HG02870 (cell line): ENCODE results near the gene EIF2AK2.

ENCODE experiments used
- ATAC-seq: cut with Tn5 transposase; IDR thresholded peaks from one replicate; pipeline ENCODE4 v1.9.1; 2021; ENCODE audit warnings: mild to moderate bottlenecking, moderate library complexity; ENCODE audit not compliant: unreplicated experiment

Gene EIF2AK2

GRCh38 chr2:37173741-37174140, 17.0 kb upstream of the EIF2AK2 start:
- no peak for ATAC-seq

- no peak for ATAC-seq
Measured at GRCh38 chr2:37171624-37171950, 14.8 kb upstream of the EIF2AK2 start.

GRCh38 chr2:37168217-37168981, 11.6 kb upstream of the EIF2AK2 start:
- peak; percentile 55 for ATAC-seq

GRCh38 chr2:37167636-37168180, 10.9 kb upstream of the EIF2AK2 start:
- ATAC-seq = no peak

GRCh38 chr2:37164757-37165156, 8.0 kb upstream of the EIF2AK2 start:
- no peak for ATAC-seq

- peak; percentile 23 for ATAC-seq
Measured at GRCh38 chr2:37156071-37156856, 516 bp downstream of the EIF2AK2 start.

GRCh38 chr2:37154785-37155184, 2.0 kb downstream of the EIF2AK2 start:
- ATAC-seq = no peak

GRCh38 chr2:37153224-37153623, 3.6 kb downstream of the EIF2AK2 start:
- no peak for ATAC-seq

- ATAC-seq = no peak
Measured at GRCh38 chr2:37149626-37150322, 7.0 kb downstream of the EIF2AK2 start.

- ATAC-seq = no peak
Measured at GRCh38 chr2:37148325-37148724, 8.5 kb downstream of the EIF2AK2 start.

GRCh38 chr2:37146062-37146461, 10.7 kb downstream of the EIF2AK2 start:
- ATAC-seq = no peak

- ATAC-seq = no peak
Measured at GRCh38 chr2:37143974-37144373, 12.8 kb downstream of the EIF2AK2 start.

- ATAC-seq = no peak
Measured at GRCh38 chr2:37142546-37142945, 14.2 kb downstream of the EIF2AK2 start.

GRCh38 chr2:37132914-37133313, 23.9 kb downstream of the EIF2AK2 start:
- ATAC-seq = no peak

- ATAC-seq = no peak
Measured at GRCh38 chr2:37125416-37125815, 31.4 kb downstream of the EIF2AK2 start.

GRCh38 chr2:37119157-37119556, 37.6 kb downstream of the EIF2AK2 start:
- ATAC-seq = no peak

- ATAC-seq = no peak
Measured at GRCh38 chr2:37117566-37117965, 39.2 kb downstream of the EIF2AK2 start.

GRCh38 chr2:37111958-37112357, 44.8 kb downstream of the EIF2AK2 start:
- no peak for ATAC-seq

- no peak for ATAC-seq
Measured at GRCh38 chr2:37110306-37111212, 46.2 kb downstream of the EIF2AK2 start.

GRCh38 chr2:37109523-37109922, 47.3 kb downstream of the EIF2AK2 start:
- no peak for ATAC-seq
